ENCODE results near the gene INPPL1. TPM values are rescaled to one million over a fixed set of nuclear protein-coding genes. Genes with fewer than 3 reads are reported as not detected.

Gene INPPL1
- total RNA-seq, 1 experiment from 2014 or later = 57.3 TPM

DNA sequence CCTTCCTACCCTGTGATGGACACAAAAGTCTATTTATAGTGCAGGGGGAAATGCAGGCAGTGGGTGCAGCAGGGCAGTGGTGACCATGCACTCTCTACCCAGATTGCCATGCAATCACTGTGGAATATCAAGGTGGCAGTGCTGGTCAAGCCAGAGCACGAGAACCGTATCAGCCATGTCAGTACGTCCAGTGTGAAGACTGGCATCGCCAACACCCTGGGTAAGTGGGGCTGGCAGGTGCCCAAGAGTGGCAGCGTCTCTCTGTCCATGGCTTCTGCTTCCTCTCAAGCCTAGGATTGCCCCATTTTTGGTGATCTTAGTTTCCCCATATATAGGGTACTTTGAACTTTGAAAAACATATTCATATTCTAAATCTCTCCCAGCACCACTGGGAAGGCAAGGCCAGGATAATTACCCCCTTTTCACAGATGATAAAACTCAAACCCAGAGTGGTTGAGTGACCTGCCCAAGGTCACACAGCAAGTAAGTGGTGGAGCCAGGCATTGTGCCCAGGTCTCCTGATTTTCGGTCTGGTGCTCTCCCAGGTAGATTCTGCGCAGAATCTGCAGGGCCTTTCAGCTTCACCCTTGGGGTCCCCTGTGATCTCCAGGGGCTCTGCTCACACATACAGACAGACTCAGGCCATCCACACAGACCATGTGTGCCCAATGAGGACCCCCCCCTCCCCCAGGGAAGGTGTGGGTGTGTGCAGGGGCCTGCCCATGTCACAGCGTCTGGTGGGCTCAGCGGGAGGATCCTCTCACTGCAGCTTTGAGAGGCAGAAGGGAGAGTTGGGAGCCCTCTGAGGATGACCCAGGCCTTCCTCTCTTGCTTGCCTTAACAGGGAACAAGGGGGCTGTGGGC lies 7.1 kb downstream of the INPPL1 start:
- no peak for DNase-seq (ENCODE audit: low read depth)

DNA sequence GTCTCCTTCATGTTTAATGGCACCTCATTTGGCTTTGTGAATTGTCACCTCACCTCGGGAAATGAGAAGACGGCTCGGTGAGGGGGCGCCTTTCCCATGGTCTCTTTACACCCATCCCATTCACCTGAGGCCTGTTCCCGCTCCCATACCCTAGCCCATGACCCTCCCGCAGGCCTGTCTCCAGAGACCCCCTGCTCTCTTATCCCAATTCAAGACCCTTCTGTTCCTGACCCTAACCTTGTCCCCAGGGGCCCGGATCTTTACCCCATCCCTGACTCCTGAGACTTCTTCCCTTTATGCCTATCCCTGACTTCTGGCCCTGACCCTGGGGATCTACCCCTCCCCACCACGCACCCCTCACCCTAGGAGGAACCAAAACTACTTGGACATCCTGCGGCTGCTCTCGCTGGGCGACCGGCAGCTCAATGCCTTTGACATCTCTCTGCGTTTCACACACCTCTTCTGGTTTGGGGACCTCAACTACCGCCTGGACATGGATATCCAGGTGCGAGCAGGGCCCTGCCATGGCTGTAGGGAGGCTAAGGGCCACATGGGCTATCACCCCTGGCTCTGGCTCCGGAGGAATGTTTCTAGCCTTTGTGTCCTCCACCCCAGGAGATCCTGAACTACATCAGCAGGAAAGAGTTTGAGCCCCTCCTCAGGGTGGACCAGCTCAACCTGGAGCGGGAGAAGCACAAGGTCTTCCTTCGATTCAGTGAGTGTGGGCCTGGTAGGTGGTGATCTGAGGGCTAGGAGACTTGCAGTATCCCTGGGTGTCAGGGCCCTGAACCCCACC lies 7.9 kb downstream of the INPPL1 start:
- no peak for DNase-seq (ENCODE audit: low read depth)

DNA sequence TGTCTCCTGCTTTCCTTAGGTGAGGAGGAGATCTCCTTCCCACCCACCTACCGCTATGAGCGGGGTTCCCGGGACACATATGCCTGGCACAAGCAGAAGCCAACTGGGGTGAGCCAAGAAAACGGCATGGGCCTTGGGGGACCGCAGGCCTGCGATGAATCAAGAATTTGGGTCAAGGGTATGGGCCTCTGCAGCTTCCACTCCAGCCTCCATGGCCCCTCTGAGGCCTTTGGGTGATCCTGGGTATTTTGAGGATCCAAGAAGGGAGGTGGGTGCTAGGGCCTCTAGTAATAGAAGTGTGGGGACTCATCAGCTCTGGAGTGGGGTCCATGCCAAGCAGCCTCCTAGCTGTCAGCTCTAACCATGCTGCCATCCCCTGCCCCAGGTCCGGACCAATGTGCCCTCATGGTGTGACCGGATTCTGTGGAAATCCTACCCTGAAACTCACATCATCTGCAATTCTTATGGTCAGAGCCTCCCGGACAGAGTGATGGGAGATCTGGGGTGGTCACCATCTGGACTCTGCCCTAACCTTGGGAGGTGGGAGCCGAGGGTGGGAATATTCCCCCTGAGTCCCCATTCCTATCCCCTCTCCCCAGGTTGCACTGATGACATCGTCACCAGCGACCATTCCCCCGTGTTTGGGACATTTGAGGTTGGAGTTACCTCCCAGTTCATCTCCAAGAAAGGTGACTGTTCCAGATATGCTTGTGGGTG lies 8.6 kb downstream of the INPPL1 start:
- no peak for DNase-seq (ENCODE audit: low read depth)

DNA sequence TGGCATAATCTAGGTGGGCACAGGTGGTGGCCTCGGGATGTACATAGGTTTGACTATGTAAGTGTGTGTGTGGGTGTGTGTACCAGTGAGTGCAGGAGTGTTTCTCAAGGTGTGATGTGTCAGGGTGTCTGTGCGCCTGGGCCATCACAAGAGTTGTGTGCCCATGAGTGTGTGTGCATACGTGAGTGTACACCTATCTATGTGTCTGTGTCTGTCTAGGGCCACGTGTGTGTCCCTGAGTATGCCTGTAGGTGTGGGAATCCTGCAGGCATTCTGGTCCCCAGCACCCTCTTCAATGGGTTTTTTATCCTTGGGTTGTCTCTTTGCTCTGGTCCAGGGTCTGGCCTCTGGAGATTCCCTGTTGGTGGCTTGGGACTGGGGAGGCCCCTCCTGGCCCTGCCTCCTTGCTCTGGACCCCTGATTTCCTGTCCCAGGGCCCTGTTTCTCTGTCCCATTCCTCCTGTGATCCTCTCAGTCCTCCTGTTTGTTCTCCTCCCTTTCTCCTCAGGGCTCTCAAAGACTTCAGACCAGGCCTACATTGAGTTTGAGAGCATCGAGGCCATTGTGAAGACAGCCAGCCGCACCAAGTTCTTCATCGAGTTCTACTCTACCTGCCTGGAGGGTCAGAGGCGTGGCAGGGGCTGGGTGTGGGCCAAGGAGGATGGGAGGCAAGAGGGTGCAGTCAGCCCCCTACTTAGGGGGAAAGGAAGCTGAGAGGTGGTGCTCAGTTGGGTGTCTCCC lies 9.4 kb downstream of the INPPL1 start:
- DNase-seq (ENCODE audit: low read depth) = no peak

DNA sequence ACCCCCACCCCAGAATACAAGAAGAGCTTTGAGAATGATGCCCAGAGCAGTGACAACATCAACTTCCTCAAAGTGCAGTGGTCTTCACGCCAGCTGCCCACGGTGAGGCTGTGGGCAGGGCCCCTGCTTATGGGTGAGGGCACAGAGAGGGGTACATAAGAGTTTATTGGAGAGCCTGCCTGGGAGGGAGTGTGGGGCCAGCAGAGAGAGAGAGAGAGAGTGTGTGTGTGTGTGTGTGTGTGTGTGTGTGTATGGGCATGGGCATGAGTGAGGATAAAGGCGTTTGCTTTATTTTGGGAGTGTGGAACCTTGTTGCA lies 9.9 kb downstream of the INPPL1 start:
- DNase-seq (ENCODE audit: low read depth) = no peak

DNA sequence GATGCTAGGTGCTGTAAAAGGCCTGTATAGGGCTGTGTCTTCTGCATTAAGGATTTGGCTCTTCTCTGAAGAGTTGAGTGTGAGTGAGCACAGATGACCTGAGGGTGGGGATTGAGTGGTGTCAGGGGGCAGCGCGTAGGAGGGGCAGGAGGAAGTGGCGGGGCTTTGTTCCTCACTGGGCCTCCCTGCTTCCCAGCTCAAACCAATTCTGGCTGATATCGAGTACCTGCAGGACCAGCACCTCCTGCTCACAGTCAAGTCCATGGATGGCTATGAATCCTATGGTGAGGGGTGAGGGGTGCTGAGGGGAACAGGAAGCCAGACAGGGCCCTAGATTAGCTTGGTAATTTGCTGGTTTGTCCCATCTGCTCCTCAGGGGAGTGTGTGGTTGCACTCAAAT lies 10.4 kb downstream of the INPPL1 start:
- no peak for DNase-seq (ENCODE audit: low read depth)

DNA sequence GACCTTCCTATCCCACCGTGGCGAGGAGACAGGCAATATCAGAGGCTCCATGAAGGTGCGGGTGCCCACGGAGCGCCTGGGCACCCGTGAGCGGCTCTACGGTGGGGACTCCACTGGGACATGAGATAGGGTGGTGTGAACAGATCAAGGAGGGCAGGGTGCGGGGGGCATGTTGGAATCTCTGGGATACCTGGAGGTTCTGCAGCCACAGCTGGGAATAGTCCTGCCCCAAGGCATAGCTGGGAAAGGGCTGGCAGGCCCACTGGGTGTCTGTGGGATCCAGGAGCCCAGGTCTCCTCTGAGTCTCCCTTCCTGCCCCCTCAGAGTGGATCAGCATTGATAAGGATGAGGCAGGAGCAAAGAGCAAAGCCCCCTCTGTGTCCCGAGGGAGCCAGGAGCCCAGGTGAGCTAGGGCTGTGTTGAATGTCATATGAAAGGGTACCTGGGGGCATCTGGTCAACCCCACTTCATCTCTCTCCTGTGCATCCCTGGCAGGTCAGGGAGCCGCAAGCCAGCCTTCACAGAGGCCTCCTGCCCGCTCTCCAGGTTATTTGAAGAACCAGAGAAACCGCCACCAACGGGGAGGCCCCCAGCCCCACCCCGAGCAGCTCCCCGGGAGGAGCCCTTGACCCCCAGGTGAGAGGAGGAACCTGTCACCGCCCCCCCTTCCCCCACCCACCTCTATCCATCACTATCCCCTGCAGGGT lies 10.9 kb downstream of the INPPL1 start:
- no peak for DNase-seq (ENCODE audit: low read depth)

DNA sequence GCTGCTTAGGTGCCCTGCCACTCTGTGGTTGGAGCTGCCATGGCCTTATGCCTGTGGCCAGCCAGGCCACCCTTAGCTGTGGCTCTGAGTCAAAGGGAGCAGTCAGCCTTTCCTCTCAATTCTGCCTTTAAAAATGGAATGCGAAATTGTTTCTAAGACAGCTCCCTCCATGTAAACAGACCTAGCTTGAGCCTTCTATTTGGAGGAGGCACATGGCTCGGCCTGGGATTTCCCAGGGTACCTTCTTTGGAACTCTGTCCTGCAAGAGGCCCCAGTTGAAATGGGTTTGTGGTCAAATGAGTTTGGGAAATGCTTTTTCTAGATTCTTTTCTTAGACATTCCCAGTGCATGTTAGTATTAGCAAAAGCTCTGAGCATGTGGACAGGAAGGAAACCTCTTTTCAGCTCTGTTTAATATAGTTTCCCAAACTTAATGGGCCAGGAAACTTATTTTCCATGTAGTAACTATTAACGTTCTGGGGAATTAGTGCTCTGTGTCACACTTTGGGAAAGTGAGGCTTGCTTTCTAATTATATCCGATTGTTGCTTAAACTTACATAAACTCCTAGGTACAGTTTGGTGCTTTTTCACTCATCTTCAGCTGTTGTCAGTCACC lies 11.6 kb downstream of the INPPL1 start:
- DNase-seq (ENCODE audit: low read depth) = no peak

DNA sequence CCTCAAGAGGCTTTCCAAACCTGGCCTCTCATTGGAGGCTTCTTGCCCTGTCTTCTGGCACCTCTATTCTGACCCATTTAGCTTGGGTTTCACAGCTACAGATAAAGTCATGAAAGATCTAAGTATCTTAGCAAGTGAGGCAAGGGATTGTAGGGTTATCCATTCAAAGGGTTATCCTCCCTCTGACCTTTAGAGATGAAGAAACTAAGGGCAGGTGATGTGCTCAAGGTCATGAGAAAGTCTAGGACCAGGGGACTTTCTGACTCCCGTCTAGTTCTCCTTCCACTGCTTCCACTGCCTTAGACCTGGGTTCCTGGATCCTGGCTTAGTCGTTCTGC lies 12.2 kb downstream of the INPPL1 start:
- DNase-seq (ENCODE audit: low read depth) = no peak

DNA sequence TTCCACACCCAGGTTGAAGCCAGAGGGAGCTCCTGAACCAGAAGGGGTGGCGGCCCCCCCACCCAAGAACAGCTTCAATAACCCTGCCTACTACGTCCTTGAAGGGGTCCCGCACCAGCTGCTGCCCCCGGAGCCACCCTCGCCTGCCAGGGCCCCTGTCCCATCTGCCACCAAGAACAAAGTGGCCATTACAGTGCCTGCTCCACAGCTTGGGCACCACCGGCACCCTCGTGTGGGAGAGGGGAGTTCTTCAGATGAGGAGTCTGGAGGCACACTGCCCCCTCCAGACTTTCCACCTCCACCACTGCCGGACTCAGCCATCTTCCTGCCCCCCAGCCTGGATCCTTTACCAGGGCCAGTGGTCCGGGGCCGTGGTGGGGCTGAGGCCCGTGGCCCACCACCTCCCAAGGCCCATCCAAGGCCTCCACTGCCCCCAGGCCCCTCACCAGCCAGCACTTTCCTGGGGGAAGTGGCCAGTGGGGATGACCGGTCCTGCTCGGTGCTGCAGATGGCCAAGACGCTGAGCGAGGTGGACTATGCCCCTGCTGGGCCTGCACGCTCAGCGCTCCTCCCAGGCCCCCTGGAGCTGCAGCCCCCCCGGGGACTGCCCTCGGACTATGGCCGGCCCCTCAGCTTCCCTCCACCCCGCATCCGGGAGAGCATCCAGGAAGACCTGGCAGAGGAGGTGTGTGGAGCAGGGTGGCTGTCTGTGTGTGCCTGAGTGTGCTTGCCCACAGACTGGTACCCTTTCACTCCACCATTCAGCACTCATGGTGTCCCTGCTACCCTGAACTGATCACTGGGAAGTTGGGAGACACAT lies 12.8 kb downstream of the INPPL1 start:
- no peak for DNase-seq (ENCODE audit: low read depth)

DNA sequence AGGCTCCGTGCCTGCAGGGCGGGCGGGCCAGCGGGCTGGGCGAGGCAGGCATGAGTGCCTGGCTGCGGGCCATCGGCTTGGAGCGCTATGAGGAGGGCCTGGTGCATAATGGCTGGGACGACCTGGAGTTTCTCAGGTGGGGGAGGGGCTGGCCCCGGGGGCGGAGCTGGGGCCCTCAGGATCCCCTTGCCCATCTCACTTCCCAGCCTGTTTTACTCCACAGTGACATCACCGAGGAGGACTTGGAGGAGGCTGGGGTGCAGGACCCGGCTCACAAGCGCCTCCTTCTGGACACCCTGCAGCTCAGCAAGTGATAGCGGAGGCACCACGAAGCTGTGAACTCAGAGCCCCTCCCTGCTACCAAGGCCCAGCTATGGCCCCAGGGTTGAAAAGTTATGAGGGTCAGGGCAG lies 13.5 kb downstream of the INPPL1 start:
- DNase-seq (ENCODE audit: low read depth) = peak; percentile 71

DNA sequence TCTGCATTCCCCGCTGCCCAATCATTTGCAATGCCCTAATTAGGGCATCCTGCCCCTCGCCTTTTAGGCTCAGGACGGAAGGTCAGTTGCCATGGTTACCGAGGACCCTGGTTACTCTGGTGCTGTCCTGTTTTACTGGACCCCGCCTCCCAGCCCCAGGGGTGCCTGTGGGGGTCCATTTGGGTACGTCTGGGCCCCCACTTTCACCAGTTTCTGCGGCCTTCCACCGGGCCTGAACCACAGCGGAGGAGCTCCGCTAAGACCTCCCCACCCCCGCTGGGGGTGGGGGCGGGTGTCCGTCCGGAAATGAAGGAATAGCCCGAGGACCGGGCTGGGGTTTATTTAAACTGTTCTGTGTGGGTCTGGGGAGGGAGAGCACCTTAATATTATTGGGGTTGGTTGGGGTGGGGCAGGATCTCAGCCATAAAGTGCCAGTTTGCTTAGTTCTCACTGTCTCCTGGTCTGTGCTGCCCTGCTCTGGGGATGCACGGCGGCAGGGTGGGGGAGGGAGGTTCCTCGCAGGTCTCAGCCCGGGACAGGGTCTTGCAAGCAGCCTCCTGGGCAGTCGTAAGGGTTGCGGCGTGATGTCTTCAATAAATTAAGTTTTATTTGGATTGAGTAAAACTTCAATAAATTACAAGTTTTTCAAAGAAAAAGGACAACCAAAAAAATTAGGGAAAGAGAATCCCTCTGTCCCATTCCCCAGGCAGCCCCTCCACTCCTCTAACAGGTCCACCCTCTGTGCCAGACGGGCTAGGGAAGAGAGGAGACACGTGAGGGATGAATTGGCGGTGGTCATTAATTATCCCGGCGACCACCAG lies 14.1 kb downstream of the INPPL1 start:
- no peak for DNase-seq (ENCODE audit: low read depth)

DNA sequence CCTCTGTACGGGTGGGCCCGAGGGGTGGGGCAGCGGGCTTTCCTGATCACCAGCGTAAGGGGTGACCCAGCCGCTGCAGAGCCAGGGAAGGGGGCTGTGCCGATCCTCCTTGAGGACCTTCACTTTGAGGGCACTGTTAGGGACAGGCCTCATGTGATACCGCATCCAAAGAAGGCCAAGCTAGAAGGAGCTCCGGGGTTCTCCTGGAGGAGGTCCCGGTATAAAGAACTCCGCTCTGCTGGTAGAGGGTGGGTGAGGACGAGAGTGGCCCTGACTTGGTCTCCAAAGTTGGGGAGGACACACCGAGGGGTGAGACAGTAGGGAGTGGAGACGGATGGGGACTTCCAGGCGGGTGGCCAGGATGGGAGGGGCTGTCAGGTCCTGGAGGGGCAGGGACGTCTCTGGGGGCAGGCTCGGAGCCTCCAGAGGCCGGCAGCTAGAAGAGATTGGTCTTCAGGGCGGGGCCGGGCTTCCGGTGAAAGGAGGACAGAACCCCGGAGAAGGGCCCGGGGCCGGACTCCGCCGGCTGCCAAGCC lies 14.8 kb downstream of the INPPL1 start:
- DNase-seq (ENCODE audit: low read depth) = peak; percentile 60

DNA sequence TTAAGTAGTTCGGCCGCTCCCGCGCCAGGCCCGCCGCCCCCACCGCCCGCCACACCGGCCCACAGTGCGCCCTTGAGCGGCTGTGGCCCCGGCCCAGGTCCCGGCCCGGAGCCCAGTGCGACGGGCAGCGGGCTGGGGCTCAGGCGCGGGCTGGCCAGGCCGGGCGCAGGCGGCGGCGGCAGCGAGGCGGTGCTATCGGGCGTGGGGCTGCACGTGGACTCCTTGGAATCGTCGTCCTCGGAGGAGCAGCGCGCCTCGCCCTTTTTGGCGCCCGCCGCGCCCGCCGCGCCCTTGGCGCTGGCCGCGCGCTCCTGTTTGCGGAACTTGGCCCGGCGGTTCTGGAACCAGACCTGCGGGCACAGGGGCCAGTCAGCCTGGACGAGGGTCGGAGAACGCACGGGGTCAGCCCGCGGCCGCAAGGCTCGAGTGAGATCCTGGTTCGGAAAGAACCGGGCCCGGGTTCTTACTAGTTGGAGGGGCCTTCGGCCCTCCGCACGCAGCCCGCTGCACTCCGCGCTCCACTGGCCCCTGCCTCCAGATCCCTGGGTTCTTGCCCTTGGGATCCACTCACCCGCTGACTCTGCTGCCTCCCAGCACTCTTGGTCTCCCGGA lies 15.4 kb downstream of the INPPL1 start:
- peak; percentile 48 for DNase-seq (ENCODE audit: low read depth)

DNA sequence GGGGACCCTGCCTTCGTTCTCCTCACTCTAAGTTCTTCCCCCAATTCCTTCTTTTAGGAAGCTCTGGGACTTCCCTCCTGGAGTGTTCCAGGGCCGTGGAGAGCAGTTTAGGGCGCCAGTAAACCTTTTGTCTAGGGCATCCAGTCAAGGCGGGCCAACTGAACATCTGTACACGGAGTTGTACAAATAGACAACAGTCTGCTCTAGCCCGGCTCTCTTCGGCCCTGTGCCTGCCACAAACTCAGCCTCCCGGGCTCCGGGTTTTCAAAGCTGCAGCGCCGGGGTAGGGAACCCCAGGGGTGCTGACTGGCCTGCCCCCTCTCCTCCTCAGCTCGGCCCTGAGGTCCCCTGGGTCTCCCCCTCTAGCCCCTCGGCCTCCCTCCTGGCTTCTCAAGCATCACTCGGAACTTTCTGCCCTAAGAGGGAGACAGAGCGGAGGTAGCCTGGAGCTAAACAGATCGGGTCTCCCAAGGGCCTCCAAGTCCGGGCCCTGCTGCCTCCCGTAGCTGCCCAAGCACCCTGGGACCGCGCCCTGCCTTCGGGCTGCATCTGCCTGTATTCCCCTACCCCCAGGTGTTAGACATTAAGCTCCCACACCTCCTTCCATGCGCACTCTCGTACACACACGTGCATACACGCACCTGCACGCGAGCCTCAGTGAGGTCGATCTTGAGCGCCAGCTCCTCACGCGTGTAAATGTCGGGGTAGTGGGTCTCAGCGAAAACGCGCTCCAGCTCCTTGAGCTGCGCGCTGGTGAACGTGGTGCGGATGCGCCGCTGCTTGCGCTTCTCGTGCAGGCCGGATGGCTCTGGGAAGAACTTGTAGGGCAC lies 16.1 kb downstream of the INPPL1 start:
- DNase-seq (ENCODE audit: low read depth) = no peak

DNA sequence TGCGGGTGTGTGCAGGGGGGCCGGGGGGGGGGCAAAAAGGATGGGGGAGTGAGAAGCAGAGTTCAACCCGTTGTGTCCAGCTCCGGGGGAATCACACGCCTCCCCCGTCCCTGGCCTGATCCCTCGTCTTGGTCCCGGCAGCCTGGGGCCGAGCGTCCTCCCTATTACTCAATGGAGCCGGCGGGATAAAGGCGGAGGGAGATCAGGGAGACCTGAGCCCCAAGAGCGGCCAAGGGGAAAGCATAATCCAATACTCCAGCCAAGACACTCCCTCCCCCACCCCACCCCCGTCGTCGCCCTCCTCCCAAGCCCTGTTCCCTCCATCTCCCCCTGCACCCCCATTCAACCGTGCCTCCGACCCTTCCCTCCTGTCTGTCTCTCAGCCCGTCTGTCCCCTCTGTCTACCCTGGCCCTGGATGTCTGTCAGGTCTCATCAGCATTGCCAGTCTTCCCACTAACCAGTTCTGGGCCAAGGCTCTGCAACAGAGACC lies 16.8 kb downstream of the INPPL1 start:
- no peak for DNase-seq (ENCODE audit: low read depth)

DNA sequence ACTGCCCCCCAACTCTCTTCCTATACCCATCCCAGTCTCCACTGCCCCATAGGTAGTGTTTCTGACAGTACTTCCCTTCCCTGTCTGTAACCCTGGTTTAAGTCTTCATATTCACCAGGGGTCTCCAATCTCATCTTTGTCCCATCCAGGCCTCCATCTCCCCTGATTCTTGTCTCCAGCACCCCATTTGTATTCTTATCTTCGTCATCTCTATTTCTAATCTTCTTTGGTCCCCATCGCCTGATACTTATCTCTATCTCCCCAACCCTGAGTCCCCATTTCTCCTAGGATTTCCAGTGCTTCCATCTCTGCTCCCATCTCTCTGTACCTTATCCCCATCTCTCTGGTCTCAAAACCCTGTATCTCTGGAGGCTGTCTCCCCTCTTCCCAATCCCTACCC lies 17.6 kb downstream of the INPPL1 start:
- DNase-seq (ENCODE audit: low read depth) = no peak
